ENCODE results near the gene SLIT3.

Gene SLIT3

GRCh38 chr5:169084775-169085174 lies 216.2 kb downstream of the SLIT3 start:
- TF ChIP-seq CTCF (conservative IDR thresholded peaks at IDR 0.05; ENCODE audit: low read depth, low read length), result no peak
- H3K4me3 ChIP-seq (ENCODE audit: low read depth, low read length), result no peak overlapping the region
- no peak for DNase-seq (ENCODE audit: low read depth)

GRCh38 chr5:169083394-169084018 lies 217.4 kb downstream of the SLIT3 start:
- H3K4me3 ChIP-seq (ENCODE audit: low read depth, low read length), result no peak overlapping the region
- no peak for DNase-seq (ENCODE audit: low read depth)
- TF ChIP-seq CTCF (conservative IDR thresholded peaks at IDR 0.05; ENCODE audit: low read depth, low read length), result no peak

- DNase-seq (ENCODE audit: low read depth), result no peak
- TF ChIP-seq CTCF (conservative IDR thresholded peaks at IDR 0.05; ENCODE audit: low read depth, low read length), result no peak
- H3K4me3 ChIP-seq (ENCODE audit: low read depth, low read length), result no peak overlapping the region
These were observed 219.8 kb downstream of the SLIT3 start for GRCh38 chr5:169081000-169081724.

GRCh38 chr5:169080448-169080911 lies 220.5 kb downstream of the SLIT3 start:
- no peak for DNase-seq (ENCODE audit: low read depth)
- no peak for TF ChIP-seq CTCF (conservative IDR thresholded peaks at IDR 0.05; ENCODE audit: low read depth, low read length)
- no peak overlapping the region for H3K4me3 ChIP-seq (ENCODE audit: low read depth, low read length)

GRCh38 chr5:169079697-169080096 lies 221.2 kb downstream of the SLIT3 start:
- no peak for TF ChIP-seq CTCF (conservative IDR thresholded peaks at IDR 0.05; ENCODE audit: low read depth, low read length)
- no peak for DNase-seq (ENCODE audit: low read depth)
- no peak overlapping the region for H3K4me3 ChIP-seq (ENCODE audit: low read depth, low read length)

- DNase-seq (ENCODE audit: low read depth), result no peak
- H3K4me3 ChIP-seq (ENCODE audit: low read depth, low read length), result no peak overlapping the region
- no peak for TF ChIP-seq CTCF (conservative IDR thresholded peaks at IDR 0.05; ENCODE audit: low read depth, low read length)
These were observed 226.1 kb downstream of the SLIT3 start for GRCh38 chr5:169074839-169075238.

- no peak for TF ChIP-seq CTCF (conservative IDR thresholded peaks at IDR 0.05; ENCODE audit: low read depth, low read length)
- no peak overlapping the region for H3K4me3 ChIP-seq (ENCODE audit: low read depth, low read length)
- no peak for DNase-seq (ENCODE audit: low read depth)
These were observed 228.7 kb downstream of the SLIT3 start for GRCh38 chr5:169072233-169072632.
